ENCODE measurements around the gene VSIG1. TPM values are rescaled to one million over a fixed set of nuclear protein-coding genes. Genes with fewer than 3 reads are reported as not detected.

VSIG1 gene
- 0.10 to 0.43 TPM (median 0.24 TPM) in 5 replicates for total RNA-seq (2022; extraction: Qiagen RNA extraction)

GRCh38 chrX:108044554-108045256 is at the start of gene VSIG1:
Gene VSIG1 (plus strand): TSS chrX:108045065. CDS start chrX:108045131, 66 bp downstream.

GRCh38 chrX:108091264-108091877 is 46.5 kb downstream of the VSIG1 start, which contains the start of the genes ATG4A and PSMD10:
Gene ATG4A (plus strand): TSS chrX:108091778. CDS start chrX:108091827, 49 bp downstream.
Gene PSMD10 (minus strand): TSS chrX:108091542. CDS start chrX:108091520, 22 bp downstream.

Other genes with a start within 250 kb of the VSIG1 start
- gene MID2, start 219.2 kb upstream of the VSIG1 start, total RNA-seq (2022; extraction: Qiagen RNA extraction): 5.5 to 8.6 TPM (median 7.3 TPM) in 5 replicates
- gene TEX13B, start 62.7 kb upstream of the VSIG1 start, total RNA-seq (2022; extraction: Qiagen RNA extraction): not detected in 5 replicates
- gene PSMD10, start 46.5 kb downstream of the VSIG1 start, total RNA-seq (2022; extraction: Qiagen RNA extraction): 73.3 to 89.1 TPM (median 78.6 TPM) in 5 replicates
- 6.8 to 10.8 TPM (median 7.4 TPM) in 5 replicates for gene ATG4A, start 46.7 kb downstream of the VSIG1 start, total RNA-seq (2022; extraction: Qiagen RNA extraction)

Data from A549 treated with CORT108297 at 1 μM for 4 hours (cell line).